Measurements from ENCODE around the gene AEBP2. TPM values are rescaled to one million over a fixed set of nuclear protein-coding genes. Genes with fewer than 3 reads are reported as not detected.
"Not testable (repeated sequence)": the region's sequence is repeated elsewhere in the genome, so short reads cannot be mapped to it uniquely, and the experiment has no call there.

The AEBP2 gene
- total RNA-seq, 1 donor from 2014 or later, result 42.4 TPM

DNA sequence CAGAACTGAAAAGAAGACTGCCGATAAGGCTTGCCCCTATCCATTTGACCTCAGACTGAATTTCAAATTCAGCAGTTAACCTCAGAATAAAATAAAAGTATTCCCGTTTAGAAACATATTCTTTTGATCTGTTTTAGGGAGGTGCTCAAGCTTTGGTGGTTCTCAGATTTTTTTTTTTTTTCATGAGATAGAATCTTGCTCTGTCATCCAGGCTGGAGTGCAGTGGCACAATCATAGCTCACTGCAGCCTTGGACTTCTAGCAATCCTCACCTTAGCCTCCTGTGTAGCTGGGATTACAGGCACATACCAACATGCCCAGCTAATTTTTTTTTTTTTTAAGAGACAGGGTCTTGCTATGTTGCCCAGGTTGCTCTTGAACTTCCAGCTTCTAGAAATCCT, 15.5 kb downstream of the AEBP2 start:
- no peak for DNase-seq

DNA sequence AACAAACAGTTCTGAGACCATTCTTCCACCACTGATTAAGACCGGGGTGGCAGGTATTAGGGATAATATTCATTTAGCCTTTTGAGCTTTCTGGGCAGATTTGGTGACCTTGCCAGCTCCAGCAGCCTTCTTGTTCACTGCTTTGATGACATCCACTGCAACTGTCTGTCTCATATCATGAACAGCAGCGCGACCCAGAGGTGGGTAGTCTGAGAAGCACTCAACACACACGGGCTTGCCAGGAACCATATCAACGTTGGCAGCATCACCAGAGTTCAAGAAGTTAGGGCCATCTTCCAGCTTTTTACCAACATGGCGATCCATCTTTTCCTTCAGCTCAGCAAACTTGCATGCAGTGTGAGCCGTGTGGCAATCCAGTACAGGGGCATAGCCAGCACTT, 16.9 kb downstream of the AEBP2 start:
- no peak for DNase-seq

DNA sequence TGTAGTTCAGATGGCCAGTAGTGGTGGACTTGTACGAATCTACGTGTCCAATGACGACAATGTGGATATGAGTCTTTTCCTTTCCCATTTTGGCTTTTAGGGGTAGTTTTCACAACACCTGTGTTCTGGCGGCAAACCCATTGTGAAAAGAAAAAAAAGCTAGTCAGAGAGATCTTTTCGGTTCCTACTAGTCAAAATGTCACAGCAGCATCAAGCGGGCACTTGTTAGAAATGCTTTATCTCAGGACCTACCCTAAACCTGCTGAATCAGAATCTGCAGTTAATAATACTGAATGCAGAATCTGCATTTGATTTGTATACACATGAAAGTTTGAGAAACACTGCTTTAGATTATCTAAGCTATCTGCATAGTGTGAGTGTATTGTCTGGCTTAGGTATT, 18.3 kb downstream of the AEBP2 start:
- no peak for DNase-seq

DNA sequence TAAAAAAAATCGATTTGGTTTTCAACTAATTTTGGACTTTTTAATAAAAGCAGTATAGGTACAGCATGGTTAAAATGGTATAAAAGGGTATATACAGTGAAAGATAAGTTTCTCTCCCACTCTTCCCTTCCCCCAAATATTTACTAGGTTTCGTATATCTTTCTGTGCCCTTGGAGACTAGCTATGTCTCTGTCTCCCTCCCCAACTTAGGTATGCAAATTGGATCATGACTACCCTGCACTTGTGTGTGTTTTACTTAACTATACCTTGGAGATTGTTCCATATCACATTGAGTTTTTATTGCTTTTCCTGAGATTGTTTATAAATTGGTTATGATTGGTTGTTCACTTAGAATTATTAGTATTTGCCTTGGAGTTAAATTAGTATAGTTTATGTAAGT, 19.4 kb downstream of the AEBP2 start:
- no peak for DNase-seq

DNA sequence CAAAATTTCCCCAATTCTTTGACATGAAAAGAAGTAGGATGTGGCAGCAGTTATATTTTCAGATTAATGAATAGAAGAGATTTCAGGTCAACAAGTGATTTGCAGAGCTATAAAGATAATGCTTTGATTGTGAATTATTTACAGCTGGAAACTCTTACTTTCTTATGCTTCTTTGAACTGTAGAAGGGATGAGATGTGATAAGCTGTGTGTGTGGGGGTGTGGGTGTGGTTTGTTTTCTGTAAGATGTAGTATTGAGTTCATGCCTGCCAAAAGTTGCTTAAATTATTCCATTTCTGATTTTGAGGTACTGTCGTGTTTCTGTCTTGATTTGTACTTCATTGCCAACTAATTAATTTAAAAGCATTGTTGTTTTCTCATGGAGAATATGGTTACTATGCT, 22.7 kb downstream of the AEBP2 start:
- no peak for DNase-seq

DNA sequence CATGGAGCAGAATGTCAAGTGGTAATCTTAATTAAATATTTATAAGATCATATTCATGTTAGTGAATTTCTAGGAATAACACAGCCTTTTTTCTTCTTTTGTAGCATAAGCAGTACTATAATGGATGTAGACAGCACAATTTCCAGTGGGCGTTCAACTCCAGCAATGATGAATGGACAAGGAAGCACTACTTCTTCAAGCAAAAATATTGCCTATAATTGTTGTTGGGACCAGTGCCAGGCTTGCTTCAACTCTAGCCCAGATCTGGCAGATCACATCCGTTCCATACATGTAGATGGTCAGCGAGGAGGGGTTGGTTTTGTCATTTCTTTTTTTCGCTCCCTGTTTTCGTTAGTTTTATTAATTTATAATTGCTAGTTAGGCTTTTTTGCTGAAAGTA, 23.1 kb downstream of the AEBP2 start:
- DNase-seq, result no peak

DNA sequence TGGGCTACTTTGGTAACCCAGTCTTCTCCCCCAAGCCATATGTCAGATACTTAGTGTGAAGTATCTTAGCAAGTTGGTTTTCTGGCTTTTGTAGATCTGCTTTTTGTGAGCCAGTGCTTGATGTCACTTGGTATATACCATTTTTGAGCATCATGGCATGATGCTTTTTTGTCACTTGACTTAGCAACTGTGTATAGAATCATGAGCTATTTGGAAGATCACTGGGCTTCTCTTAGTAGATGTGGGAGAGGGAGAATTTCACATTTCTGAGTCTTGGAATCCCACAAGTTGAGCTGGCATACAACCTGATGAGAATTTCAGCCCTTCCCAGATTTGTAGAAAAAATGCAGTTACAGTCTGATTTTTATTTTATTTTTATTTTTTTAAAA, 24.9 kb downstream of the AEBP2 start:
- DNase-seq, result no peak

DNA sequence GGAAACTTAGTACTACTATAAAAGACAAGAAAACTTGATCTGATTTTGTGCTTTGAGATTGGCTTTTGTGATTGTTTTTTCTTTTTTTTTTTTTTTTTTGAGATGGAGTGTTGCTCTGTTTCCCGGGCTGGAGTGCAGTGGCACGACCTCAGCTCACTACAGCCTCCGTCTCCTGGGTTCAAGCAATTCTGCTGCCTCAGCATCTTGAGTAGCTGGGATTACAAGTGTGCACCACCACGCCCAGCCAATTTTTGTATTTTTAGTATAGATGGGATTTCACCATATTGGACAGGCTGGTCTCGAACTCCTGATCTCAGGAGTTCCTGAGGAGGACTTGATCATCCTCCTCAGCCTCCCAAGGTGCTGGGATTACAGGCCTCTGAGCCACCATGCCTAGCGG, 26.4 kb downstream of the AEBP2 start:
- DNase-seq, result no peak

DNA sequence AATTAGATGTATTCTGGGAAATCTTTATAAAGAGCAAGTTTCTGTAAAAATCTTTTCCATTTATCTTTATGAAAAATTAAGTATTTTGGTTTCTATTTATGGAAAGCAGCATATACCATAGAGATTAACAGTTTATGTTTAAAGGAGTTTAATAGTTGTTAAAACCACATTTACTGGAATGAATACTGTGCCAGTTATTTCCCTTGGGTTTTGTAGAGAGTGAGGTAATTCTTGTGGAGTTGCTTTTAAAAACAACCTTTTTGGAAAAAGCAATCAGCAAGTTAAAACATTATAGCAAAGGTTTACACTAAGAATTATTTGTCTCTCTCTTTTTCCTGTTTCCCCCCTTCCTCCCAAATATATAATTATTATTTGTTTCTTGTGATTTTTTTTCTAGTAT, 34.9 kb downstream of the AEBP2 start:
- DNase-seq, result no peak

DNA sequence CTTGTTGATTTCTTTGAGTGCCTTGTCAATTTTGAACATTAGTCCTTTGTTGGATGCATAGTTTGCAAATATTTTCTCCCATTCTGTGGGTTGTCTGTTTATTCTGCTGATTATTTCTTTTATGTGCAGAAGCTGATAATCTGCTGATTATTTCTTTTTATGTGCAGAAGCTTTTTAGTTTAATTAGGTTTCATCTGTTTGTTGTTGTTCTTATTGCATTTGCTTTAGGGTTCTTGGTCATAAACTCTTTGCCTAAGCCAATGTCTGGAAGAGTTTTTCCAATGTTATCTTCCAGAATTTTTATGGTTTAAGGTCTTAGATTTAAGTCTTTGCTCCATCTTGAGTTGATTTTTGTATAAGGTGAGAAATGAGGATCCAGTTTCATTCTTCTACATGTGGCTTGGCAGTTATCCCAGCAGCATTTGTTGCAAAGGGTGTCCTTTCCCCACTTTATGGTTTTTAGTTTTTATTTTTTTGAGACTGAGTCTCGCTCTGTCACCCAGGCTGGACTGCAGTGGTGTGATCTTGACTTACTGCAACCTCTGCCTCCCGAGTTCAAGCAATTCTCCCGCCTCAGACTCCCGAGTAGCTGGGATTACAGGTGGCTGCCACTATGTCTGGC, 36.7 kb downstream of the AEBP2 start:
- DNase-seq, result not testable (repeated sequence)

DNA sequence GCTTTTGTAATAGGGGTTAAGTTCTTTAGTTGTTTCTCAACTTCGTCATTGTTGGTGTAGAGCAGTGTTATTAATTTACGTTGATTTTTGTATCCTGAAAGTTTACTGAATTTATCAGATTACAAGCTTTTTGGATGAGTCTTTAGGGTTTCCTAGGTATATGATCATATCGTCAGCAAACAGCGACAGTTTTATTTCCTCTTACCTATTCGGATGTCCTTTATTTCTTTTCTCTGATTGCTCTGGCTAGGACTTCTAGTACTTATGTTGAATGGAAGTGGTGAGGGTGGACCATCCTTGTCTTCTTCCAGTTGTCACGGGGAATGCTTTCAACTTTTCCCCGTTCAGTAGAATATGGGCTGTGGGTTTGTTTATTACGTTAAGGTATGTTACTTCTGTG, 37.8 kb downstream of the AEBP2 start:
- DNase-seq, result no peak

DNA sequence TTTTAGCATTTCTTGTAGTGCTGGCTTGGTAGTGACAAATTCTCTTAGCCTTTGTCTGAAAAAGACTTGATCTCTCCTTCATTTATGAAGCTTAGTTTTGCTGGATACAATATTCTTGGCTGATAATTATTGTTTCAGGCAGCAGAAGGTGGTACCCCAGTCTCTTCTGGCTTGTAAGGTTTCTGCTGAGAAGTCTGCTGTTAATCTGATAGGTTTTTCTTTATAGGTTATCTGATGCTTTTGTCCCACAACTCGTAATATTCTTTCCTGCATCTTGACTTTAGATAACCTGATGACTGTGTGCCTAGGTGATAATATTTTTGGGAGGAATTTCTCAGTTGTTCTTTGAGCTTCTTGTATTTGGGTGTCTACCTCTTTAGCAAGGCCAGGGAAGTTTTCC, 41.2 kb downstream of the AEBP2 start:
- DNase-seq, result no peak

DNA sequence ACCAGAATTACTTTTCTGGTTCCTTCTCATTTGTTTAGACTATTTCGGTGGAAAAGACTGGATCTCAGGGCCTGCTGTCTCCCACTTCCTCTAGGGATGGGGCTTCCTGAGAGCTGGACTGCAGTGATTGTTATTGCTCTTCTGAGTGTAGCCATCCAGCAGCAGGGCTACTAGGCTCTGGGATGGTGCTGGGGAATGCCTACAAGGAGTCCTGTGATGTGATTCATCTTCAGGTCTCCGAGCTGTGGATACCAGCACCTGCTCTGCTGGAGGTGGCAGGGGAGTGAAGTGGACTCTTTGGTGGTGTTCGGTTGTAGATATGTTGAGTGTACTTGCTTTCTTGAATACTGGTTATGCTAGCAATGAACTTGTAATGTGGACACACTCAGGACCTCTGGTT, 42.7 kb downstream of the AEBP2 start:
- DNase-seq, result no peak

DNA sequence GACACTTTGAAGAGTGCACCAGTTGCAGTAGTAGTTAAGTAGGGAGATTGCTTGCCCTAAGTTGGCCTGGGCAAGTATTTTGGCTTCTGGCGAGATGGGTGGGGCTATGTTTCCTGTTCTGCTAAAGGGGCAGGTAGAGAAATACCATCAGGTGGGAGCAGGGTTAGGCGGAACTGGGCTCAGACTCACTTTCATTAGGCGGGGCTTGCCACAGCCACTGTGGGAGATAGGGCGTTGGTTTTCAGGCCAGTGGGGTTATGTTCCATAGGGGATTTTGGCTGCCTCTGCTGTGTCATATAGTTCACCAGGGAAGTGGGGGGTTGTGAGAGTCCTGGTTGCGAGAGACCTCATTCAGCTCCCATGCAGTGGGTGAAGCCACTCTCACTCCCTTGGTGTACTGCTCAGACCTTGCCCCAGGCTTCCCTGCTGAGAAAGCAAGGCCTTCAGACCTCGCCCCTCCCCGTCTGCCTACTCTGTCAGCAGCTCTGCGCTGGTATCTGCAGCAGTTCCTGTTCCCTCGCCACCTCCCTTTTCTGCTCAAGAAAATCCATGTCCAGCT, 43.3 kb downstream of the AEBP2 start:
- no peak for DNase-seq

DNA sequence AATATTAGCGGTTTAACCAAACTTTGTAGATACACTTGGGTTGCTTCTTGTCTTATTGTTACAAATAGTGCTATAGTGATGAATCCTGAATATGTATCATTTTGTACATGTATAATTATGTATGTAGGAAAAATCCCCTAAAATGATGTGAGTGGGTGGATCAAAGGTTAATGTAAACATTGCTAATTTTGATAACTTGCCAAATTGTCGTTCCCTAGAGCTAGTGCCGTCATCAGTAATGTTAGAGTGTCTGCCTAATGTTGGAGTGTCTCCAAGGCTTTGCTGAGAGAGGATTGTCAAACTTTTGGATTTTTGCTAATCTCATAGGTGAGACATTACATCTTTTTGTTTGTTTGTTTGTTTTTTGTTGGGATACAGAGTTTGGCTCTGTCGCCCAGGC, 44.4 kb downstream of the AEBP2 start:
- no peak for DNase-seq

DNA sequence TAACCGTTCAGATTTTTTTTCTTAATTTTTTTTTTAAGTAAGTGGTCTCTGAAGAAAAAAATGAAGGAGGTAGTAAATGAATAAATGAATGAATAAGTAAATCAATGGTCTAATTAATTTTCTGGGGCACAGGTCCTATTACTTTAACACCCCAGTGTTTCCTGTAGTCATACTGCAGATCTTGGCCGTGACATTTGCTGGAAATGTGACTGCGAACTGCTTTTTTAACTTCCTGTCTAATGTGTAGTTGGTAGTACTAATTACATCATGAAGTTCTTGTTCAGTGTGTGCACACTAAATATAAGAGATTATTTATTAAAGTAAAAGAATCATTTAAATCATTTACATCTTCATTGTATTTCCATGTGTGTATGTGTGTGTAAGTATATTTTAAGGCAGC, 45.4 kb downstream of the AEBP2 start:
- no peak for DNase-seq

DNA sequence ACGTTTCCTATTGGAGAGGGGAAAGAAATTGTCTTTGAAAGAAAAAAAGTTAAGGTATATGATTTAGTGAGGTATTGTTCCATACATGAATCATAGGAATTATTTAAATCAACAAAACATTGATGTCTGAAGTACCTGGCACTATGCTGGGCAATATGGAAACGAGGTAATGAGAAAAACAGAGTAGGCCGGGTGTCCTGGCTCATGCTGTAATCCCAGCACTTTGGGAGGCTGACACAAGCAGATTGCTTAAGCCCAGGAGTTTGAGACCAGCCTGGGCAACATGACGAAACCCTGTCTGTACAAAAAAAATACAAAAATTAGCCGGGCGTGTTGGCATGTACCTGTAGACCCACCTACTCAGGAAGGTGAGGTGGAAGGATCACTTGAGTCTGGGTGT, 45.9 kb downstream of the AEBP2 start:
- DNase-seq, result no peak

DNA sequence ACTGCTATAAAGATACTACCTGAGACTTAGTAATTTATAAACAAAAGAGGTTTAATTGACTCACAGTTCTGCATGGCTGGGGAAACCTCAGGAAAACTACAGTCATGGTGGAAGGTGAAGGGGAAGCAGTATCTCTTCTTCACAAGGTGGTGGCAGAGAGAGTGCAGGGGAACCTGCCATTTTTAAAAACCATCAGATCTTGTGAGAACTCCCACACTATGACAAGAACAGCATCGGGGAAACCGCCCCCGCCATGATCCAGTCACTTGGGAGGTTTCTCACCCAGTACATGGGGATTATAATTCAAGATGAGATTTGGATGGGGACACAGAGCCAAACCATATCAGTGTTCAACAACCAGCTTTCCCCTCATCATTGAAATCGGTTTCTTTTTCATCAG, 49.9 kb downstream of the AEBP2 start:
- DNase-seq, result no peak

DNA sequence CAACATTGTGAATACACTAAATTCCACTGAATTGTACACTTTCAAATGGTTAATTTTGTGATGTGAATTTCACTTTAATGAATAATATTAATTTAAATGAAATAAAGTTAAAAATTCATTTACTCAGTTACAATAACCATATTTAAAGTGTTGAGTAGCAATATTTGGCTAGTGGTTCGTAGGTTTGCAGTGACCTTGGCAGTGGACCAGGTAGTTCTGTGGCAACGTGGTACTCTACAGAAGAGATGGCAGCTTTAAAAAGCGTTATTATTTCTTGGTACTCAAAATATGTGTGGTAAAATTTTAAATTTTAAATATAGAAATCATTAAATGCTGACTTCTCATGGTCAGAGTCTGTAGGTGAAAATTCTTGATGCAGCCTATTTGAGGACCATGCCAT, 51.6 kb downstream of the AEBP2 start:
- no peak for DNase-seq

DNA sequence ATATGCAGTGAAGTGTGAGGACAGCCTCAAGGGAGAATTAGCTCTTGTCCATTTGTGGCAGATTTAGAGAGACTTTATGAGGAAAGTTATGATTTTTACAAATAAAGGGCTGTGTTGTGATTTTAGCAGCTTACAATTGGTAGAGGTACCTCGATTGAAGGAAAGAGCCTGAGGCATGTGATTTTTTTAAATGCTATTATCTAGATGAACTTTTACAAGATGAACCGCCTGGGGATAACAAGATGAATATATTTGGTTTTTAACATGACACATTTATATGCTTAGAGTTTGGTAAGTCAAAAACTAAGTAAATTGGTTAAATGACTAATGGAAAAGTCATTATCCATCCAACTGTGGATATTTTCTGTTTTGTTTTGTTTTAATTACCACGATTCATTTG, 52.6 kb downstream of the AEBP2 start:
- no peak for DNase-seq

DNA sequence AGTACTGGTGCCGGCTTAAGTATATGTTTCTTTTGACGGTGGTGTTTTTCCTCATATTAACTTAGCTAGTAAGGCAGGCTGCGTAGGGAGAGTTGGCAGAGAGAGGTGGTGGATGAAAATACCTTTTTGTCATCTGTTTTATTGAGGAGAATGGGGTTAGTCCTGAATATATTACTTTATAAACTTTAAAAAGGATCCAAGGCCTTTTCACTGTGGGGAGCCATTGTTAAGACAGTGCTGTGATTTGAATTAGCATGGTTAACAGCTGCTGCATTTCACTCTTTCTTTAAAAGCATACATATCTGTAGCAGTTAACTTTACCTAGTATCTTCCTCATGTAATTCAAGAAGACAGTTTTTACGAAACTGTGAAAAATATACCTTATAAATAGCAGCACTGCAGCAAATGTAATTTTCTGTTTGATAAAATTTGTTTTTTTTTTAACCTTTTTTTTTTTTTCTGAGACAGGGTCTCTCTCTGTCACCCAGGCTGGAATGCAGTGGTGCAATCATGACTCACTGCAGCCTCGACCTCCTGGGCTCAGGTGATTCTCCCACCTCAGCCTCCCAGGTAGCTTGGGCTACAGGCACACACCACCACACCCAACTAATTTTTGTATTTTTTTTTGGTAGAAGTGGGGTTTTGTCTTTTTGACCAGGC, 57.1 kb downstream of the AEBP2 start:
- no peak for DNase-seq

DNA sequence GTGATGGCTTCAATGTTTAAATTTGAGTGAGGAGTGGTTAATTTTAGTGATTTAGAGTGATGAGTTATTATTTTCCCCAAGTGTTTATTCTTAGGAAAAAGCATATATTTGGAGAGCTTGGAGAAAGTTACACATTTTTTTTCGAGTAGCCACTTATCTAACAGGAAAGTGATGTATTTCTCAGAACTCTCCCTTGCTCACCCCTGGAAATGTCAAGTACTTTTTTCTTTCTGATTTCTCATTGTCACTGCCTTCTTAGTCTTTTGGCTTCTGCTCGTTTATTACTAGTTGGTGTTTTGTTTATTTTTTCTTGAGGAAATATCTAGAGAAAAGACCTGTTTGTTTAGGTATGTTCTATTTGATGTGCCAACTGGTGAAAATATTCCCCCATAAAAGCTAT, 58.8 kb downstream of the AEBP2 start:
- no peak for DNase-seq

DNA sequence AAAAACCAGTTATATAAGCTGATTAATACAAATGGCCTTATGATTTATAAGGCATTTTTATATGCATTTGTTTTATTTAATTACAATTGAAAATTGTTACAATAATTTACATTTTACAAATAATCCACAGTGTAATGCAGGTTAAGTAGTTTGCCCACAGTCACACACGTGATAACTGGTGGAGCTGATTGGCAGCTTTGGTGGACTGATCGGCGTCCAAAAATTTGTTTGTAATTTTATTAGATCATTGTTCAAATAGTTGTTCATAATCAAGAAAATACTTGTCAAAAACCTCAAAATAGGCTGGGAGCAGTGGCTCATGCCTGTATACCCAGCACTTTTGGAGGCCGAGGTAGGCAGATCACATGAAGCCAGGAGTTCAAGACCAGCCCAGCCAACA, 59.7 kb downstream of the AEBP2 start:
- no peak for DNase-seq

DNA sequence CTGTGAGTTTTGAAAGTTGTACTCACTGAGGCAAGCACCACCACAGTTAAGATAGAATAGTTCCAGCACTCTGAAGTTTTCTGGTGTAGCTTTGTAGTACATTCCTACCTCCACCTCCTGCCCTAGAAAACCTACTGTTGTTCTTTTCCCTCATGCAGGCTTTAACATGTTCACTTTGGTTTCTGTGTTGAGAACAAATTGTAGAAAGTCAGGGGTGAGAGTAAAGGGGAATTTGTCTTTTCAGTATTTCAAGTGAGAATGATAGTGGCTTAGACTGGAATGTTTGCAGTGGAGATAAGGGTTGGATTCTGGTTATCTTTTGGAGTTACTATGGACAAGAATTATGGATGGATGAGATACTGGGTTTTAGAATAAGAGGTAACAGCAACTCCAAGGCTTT, 67.2 kb downstream of the AEBP2 start:
- no peak for DNase-seq

DNA sequence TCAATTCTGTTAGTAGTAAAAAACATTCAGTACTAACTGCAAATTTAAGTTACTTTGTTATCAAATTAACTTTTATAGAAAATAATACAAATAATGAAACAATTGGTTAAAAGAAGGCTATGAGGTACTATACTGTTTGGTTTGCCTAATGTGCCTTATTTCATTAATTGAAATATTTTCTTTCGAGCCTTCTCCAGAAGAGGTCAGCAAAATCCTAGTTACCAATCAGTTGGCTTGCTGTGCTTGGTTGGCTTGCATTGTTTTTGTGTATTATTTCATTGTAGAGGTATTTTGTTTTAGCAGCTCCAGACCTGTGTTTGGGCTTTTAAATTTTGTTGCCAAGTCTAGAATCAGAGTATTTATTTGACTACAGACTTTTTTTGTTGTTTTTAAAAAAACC, 68.5 kb downstream of the AEBP2 start:
- no peak for DNase-seq
